ENCODE results near the gene DCBLD2. TPM values are rescaled to one million over a fixed set of nuclear protein-coding genes. Genes with fewer than 3 reads are reported as not detected.

The DCBLD2 gene
- total and polyA plus RNA-seq, 2 of the 13 experiments (the other 11 are each of a cell fraction or from before 2014, with no cell fraction given), result 43.8 to 56.9 TPM

- TF ChIP-seq CENPBD1 (CRISPR knock-in tag; IDR thresholded peaks at IDR 0.05; ENCODE audit: borderline replicate concordance, low read depth), result no peak
- no peak for TF ChIP-seq SSRP1 (CRISPR knock-in tag; IDR thresholded peaks at IDR 0.05)
Measured at GRCh38 chr3:98856724-98857123, 44.8 kb downstream of the DCBLD2 start (continued).

- Histone ChIP-seq H3K9ac (ENCODE audit: insufficient read depth, low read depth, low read length) (no peak overlapping the region), H3K4me2 (ENCODE audit: low read depth, low read length) (no peak overlapping the region), H3K9me3 (ENCODE audit: low read length) (no peaks in the 10 kb centered on the region), H3K27me3 (ENCODE audit: control insufficient read depth in 1 of 2, insufficient read depth in 2 of 2, low read length in 2 of 2) (no peaks in the 10 kb centered on the region), H3K79me2 (ENCODE audit: insufficient read depth, low read length) (no peaks in the 10 kb centered on the region), H3K4me1 (ENCODE audit: insufficient read depth, low read length) (no peaks in the 10 kb centered on the region), H3K4me3 (replicated peaks in 1 of 3; ENCODE audit: insufficient read depth in 1 of 3, low read depth in 2 of 3, low read length in 3 of 3) (no peak overlapping the region), H4K20me1 (ENCODE audit: insufficient read depth, low read length) (no peaks in the 10 kb centered on the region; the same call in 1 of the 2 replicates), H3K27ac (ENCODE audit: extremely low read length, insufficient read depth, low read length) (no peak overlapping the region), H2AFZ (ENCODE audit: low read length) (no peak overlapping the region), H3K36me3 (replicated peaks in 1 of 2; ENCODE audit: control insufficient read depth in 1 of 2, insufficient read depth in 2 of 2, low read length in 2 of 2) (peaks cover 0 to 2% of the 10 kb centered on the region in 2 experiments; a peak in 2 of 5 replicates)
- in situ Hi-C loops (cut with HindIII; ENCODE audit: extremely low pct_ligation_motif_present, low pct_unique_long_range_greater_than_20kb) (no loop called here), intact Hi-C loops (cut with micrococcal nuclease; ENCODE audit: unreplicated experiment) (no loop called here)
- TF ChIP-seq ZNF33A (CRISPR knock-in tag; IDR thresholded peaks at IDR 0.05; ENCODE audit: borderline replicate concordance) (no peak), ZNF570 (CRISPR knock-in tag; IDR thresholded peaks at IDR 0.05; ENCODE audit: borderline replicate concordance) (no peak), ZNF556 (CRISPR knock-in tag; IDR thresholded peaks at IDR 0.05; ENCODE audit: borderline replicate concordance) (no peak), E2F5 (CRISPR knock-in tag; conservative IDR thresholded peaks at IDR 0.05) (no peak), ZNF569 (CRISPR knock-in tag; IDR thresholded peaks at IDR 0.05; ENCODE audit: borderline replicate concordance) (no peak), SNRNP70 (IDR thresholded peaks at IDR 0.05; ENCODE audit: low read depth, low read length) (no peak), TCF7L2 (IDR thresholded peaks at IDR 0.05; ENCODE audit: low read depth, low read length) (no peak), ZNF616 (CRISPR knock-in tag; IDR thresholded peaks at IDR 0.05; ENCODE audit: low read depth) (no peak), ZNF674 (CRISPR knock-in tag; IDR thresholded peaks at IDR 0.05; ENCODE audit: low read depth) (no peak), ZNF383 (CRISPR knock-in tag; IDR thresholded peaks at IDR 0.05; ENCODE audit: borderline replicate concordance) (no peak), DNMT1 (CRISPR knock-in tag; IDR thresholded peaks at IDR 0.05) (no peak), ZNF724P (CRISPR knock-in tag; IDR thresholded peaks at IDR 0.05; ENCODE audit: borderline replicate concordance) (no peak)
- ATAC-seq (no peak), DNase-seq (ENCODE audit: low spot score) (no peak), FAIRE-seq (no peak)
- BruUV-seq (replicated peaks), result no TSS peak
- WGBS (ENCODE audit: low lambda C conversion rate), result 89% methylated on average over 1 of the region's 1 CpG
- ChIA-PET CTCF (ENCODE audit: low intra/inter-chr PET ratio, low total read pairs) (no interaction called here), POLR2A (no interaction called here)
Measured at GRCh38 chr3:98855806-98856400, 45.6 kb downstream of the DCBLD2 start.

All from HepG2 (cell line).